SU-DHL-6 (cell line): ENCODE measurements around the gene HEBP2.

ENCODE experiments used
- H2AFZ ChIP-seq: fragments of 200-600 bp; sonication (generic); 2 replicates; pipeline ENCODE4 v1.6.1; 2014; ENCODE audit warnings: low read depth, mild to moderate bottlenecking, moderate library complexity, mixed read lengths, antibody characterized with exemption, low read length; ENCODE audit not compliant: severe bottlenecking
- H3F3A ChIP-seq: fragments of 200-600 bp; shearing (Covaris generic); 2 replicates; pipeline ENCODE4 v1.6.0; 2016; ENCODE audit warnings: antibody characterized with exemption, mild to moderate bottlenecking; ENCODE audit not compliant: insufficient read depth
- H3K27ac ChIP-seq: fragments of 200-600 bp; sonication (generic); 2 replicates; pipeline ENCODE4 v1.5.1; 2016; ENCODE audit warnings: low read depth, mild to moderate bottlenecking, low read length, moderate library complexity, mixed read lengths
- H3K27me3 ChIP-seq: fragments of 200-600 bp; sonication (generic), shearing (Covaris generic); 2 replicates; pipeline ENCODE4 v1.6.0; 2014; ENCODE audit warnings: mild to moderate bottlenecking, low read length
- H3K36me3 ChIP-seq: fragments of 200-600 bp; sonication (generic); 2 replicates; pipeline ENCODE4 v1.6.1; 2014; ENCODE audit warnings: mild to moderate bottlenecking, low read length, mixed read lengths
- H3K4me2 ChIP-seq: fragments of 300-600, 200-600 bp; shearing (Covaris generic), sonication (generic); 2 replicates; pipeline ENCODE4 v1.6.0; 2014; ENCODE audit warnings: low read length, low read depth, mild to moderate bottlenecking; ENCODE audit not compliant: poor library complexity, severe bottlenecking
- H3K4me3 ChIP-seq: fragments of 200-600 bp; sonication (generic); 2 replicates; pipeline ENCODE4 v1.5.1; 2014; ENCODE audit warnings: antibody characterized with exemption, low read length, mild to moderate bottlenecking, mixed read lengths; ENCODE audit not compliant: insufficient read depth, poor library complexity, severe bottlenecking
- H3K79me2 ChIP-seq: fragments of 200-600 bp; sonication (generic); 2 replicates; pipeline ENCODE4 v1.6.1; 2014; ENCODE audit warnings: mild to moderate bottlenecking, low read length, moderate library complexity; ENCODE audit not compliant: insufficient read depth
- H3K9ac ChIP-seq: fragments of 200-600 bp; sonication (generic); 2 replicates; pipeline ENCODE4 v1.7.0; 2014; ENCODE audit warnings: mild to moderate bottlenecking, low read length
- H3K9me2 ChIP-seq: fragments of 200-600 bp; sonication (generic); replicated peaks from 2 replicates; pipeline ENCODE4 v1.6.1; 2014; ENCODE audit warnings: low read length; ENCODE audit not compliant: insufficient read depth
- H3K9me3 ChIP-seq: fragments of 200-600 bp; sonication (generic); 2 replicates; pipeline ENCODE4 v1.6.1; 2014; ENCODE audit warnings: low read length, mixed read lengths; ENCODE audit not compliant: insufficient read depth
- H4K20me1 ChIP-seq: fragments of 200-600 bp; sonication (generic); 2 replicates; pipeline ENCODE4 v1.6.1; 2014; ENCODE audit warnings: low read depth, mild to moderate bottlenecking, antibody characterized with exemption, low read length, moderate library complexity, mixed read lengths
- CTCF ChIP-seq: fragments of 200-600 bp; sonication (generic); IDR thresholded peaks from one replicate; pipeline ENCODE4 v1.5.1; 2017; ENCODE audit warnings: antibody characterized with exemption, mild to moderate bottlenecking, low read length, moderate library complexity; ENCODE audit not compliant: insufficient read depth, poor library complexity, severe bottlenecking
- EZH2phosphoT487 ChIP-seq: fragments of 200-600 bp; sonication (generic), shearing (Covaris generic); conservative IDR thresholded peaks from 2 replicates; pipeline ENCODE4 v1.6.1; 2018; ENCODE audit warnings: mild to moderate bottlenecking, antibody characterized with exemption, low read length, moderate library complexity, mixed read lengths

The HEBP2 gene

GRCh38 chr6:138405816-138406413 is 1.9 kb downstream of the HEBP2 start:
- H3F3A ChIP-seq = peaks cover 9% of the 10 kb centered on the region; the same call in 1 of the 2 replicates
- H3K27me3 ChIP-seq = no peaks in the 10 kb centered on the region
- TF ChIP-seq CTCF = no peak
- no peak for TF ChIP-seq EZH2phosphoT487
- H3K4me2 ChIP-seq = peak overlapping the region; percentile 55
- no peaks in the 10 kb centered on the region for H3K79me2 ChIP-seq
- no peaks in the 10 kb centered on the region for H3K9me3 ChIP-seq
- no peak overlapping the region for H3K4me3 ChIP-seq
- H2AFZ ChIP-seq = no peak overlapping the region
- no peaks in the 10 kb centered on the region; the same call in 1 of the 2 replicates for H3K36me3 ChIP-seq
- H3K9me2 ChIP-seq = no peaks in the 10 kb centered on the region
- no peak overlapping the region for H3K9ac ChIP-seq
- no peak overlapping the region for H3K27ac ChIP-seq
- H4K20me1 ChIP-seq = no peaks in the 10 kb centered on the region

- no peak overlapping the region for H3K9ac ChIP-seq
- H3K4me2 ChIP-seq = no peak overlapping the region
- H3K9me2 ChIP-seq = no peaks in the 10 kb centered on the region
- no peaks in the 10 kb centered on the region for H3K27me3 ChIP-seq
- no peaks in the 10 kb centered on the region; the same call in 1 of the 2 replicates for H3K36me3 ChIP-seq
- H4K20me1 ChIP-seq = no peaks in the 10 kb centered on the region
- no peaks in the 10 kb centered on the region for H3K79me2 ChIP-seq
- no peak overlapping the region for H3K27ac ChIP-seq
- no peaks in the 10 kb centered on the region for H3K9me3 ChIP-seq
- TF ChIP-seq CTCF = no peak
- TF ChIP-seq EZH2phosphoT487 = no peak
- H3F3A ChIP-seq = peaks cover 9% of the 10 kb centered on the region; the same call in 1 of the 2 replicates
- no peak overlapping the region for H3K4me3 ChIP-seq
- H2AFZ ChIP-seq = no peak overlapping the region
These were observed 2.4 kb downstream of the HEBP2 start for GRCh38 chr6:138406443-138406842.

GRCh38 chr6:138410048-138410735 is 6.2 kb downstream of the HEBP2 start:
- H3K9me2 ChIP-seq = no peaks in the 10 kb centered on the region
- H3K4me2 ChIP-seq = no peak overlapping the region
- H3K27ac ChIP-seq = no peak overlapping the region
- no peak overlapping the region for H3K4me3 ChIP-seq
- no peak overlapping the region for H3K9ac ChIP-seq
- H3K27me3 ChIP-seq = no peaks in the 10 kb centered on the region
- no peak overlapping the region for H2AFZ ChIP-seq
- no peaks in the 10 kb centered on the region; the same call in 1 of the 2 replicates for H3K36me3 ChIP-seq
- H3K79me2 ChIP-seq = no peaks in the 10 kb centered on the region
- H4K20me1 ChIP-seq = no peaks in the 10 kb centered on the region
- TF ChIP-seq EZH2phosphoT487 (no peak), CTCF (no peak)
- H3K9me3 ChIP-seq = no peaks in the 10 kb centered on the region
- peaks cover 7% of the 10 kb centered on the region; the same call in 1 of the 2 replicates for H3F3A ChIP-seq
